Large intestine (tissue), 12 donors: ENCODE data around the gene TUBAL3. TPM values are rescaled to one million over a fixed set of nuclear protein-coding genes. Genes with fewer than 3 reads are reported as not detected.

Experiments used
- DNase-seq, 2 donors: peaks; one replicate each; pipeline versions ENCODE4 v3.0.0 to v3.0.0-alpha.2; 2013
- H3K27ac ChIP-seq: one replicate; pipeline ENCODE4 v1.5.1; 2013; ENCODE audit warnings: low read length
- H3K27me3 ChIP-seq: 2 replicates; pipeline ENCODE4 v1.6.1; 2013; ENCODE audit warnings: low read length; ENCODE audit not compliant: control insufficient read depth, insufficient read depth
- H3K36me3 ChIP-seq: 2 replicates; pipeline ENCODE4 v1.6.1; 2013; ENCODE audit warnings: low read length; ENCODE audit not compliant: control insufficient read depth, insufficient read depth
- H3K4me1 ChIP-seq: one replicate; pipeline ENCODE4 v1.6.1; 2013; ENCODE audit warnings: low read length; ENCODE audit not compliant: control insufficient read depth, insufficient read depth
- H3K4me3 ChIP-seq: one replicate; pipeline ENCODE4 v1.5.1; 2013; ENCODE audit warnings: low read length
- H3K9me3 ChIP-seq: one replicate; pipeline ENCODE4 v1.6.1; 2013; ENCODE audit warnings: mild to moderate bottlenecking, low read depth, low read length, moderate library complexity; ENCODE audit not compliant: control insufficient read depth
- WGBS: methylation state at CpG from one replicate; pipeline ENCODE4 v1.1.5; 2013; ENCODE audit warnings: low lambda C conversion rate; ENCODE audit not compliant: insufficient coverage; 5-methylcytosine and 5-hydroxymethylcytosine counted together
- long read RNA-seq, 11 donors: transcript quantifications; one replicate each; lab custom pipeline, GENCODE V29; 2026
- polyA plus RNA-seq: library from polyadenylated mRNA; unstranded; fragments of 120-200 nt; gene quantifications from one replicate; pipeline ENCODE4 v1.2.1, GENCODE V29; 2013

The TUBAL3 gene
- 33.9 TPM for polyA plus RNA-seq
- long read RNA-seq, donor 1, result 0 reads
- long read RNA-seq, donor 2, partial matches to known transcripts, result 5 of 5 reads
- long read RNA-seq, donor 2, other reads (novel, unspliced or antisense), result 0 of 5 reads
- long read RNA-seq, donor 3, result 0 reads
- long read RNA-seq, donor 4, result 0 reads
- long read RNA-seq, donor 5, result 0 reads
- long read RNA-seq, donor 6, result 0 reads
- long read RNA-seq, donor 7, result 0 reads
- long read RNA-seq, donor 8, partial matches to known transcripts, result 0 of 12 reads
- long read RNA-seq, donor 8, other reads (novel, unspliced or antisense), result 12 of 12 reads
- long read RNA-seq, donor 9, partial matches to known transcripts, result 0 of 6 reads
- long read RNA-seq, donor 9, other reads (novel, unspliced or antisense), result 6 of 6 reads
- long read RNA-seq, donor 10, result 0 reads
- long read RNA-seq, donor 11, result 0 reads

GRCh38 chr10:5404208-5405041, at the start of gene TUBAL3:
Gene TUBAL3 (minus strand): TSS chr10:5404828. CDS start chr10:5404792, 36 bp downstream.
- Histone ChIP-seq H3K27ac (peak within 1 kb of the TSS; percentile 77), H3K36me3 (peaks cover 4% of the 10 kb centered on the region), H3K27me3 (no peaks in the 10 kb centered on the region), H3K4me1 (peaks cover 5% of the 10 kb centered on the region), H3K4me3 (peak within 1 kb of the TSS; percentile 30), H3K9me3 (no peaks in the 10 kb centered on the region)
- peak; percentile 55 to 78 for DNase-seq
- WGBS, result 0% methylated on average over 2 of the region's 8 CpGs

- H3K27me3 ChIP-seq, result no peaks in the 10 kb centered on the region
- H3K9me3 ChIP-seq, result no peaks in the 10 kb centered on the region
- H3K27ac ChIP-seq, result no peak overlapping the region
- WGBS, result 94% methylated on average over 6 of the region's 13 CpGs
- no peak for DNase-seq
- H3K4me1 ChIP-seq, result peaks cover 7% of the 10 kb centered on the region
- no peak overlapping the region for H3K4me3 ChIP-seq
- peaks cover 52% of the 10 kb centered on the region for H3K36me3 ChIP-seq
Measured at GRCh38 chr10:5453749-5454489, 49.3 kb upstream of the TUBAL3 start.

GRCh38 chr10:5450605-5451384, 46.2 kb upstream of the TUBAL3 start:
- peaks cover 35% of the 10 kb centered on the region for H3K36me3 ChIP-seq
- peaks cover 9% of the 10 kb centered on the region for H3K4me1 ChIP-seq
- no peaks in the 10 kb centered on the region for H3K9me3 ChIP-seq
- peak overlapping the region; percentile 98 for H3K27ac ChIP-seq
- no peak for DNase-seq
- no peak overlapping the region for H3K4me3 ChIP-seq
- no CpG with 5 or more reads among the region's 4 CpGs for WGBS
- no peaks in the 10 kb centered on the region for H3K27me3 ChIP-seq

DNA sequence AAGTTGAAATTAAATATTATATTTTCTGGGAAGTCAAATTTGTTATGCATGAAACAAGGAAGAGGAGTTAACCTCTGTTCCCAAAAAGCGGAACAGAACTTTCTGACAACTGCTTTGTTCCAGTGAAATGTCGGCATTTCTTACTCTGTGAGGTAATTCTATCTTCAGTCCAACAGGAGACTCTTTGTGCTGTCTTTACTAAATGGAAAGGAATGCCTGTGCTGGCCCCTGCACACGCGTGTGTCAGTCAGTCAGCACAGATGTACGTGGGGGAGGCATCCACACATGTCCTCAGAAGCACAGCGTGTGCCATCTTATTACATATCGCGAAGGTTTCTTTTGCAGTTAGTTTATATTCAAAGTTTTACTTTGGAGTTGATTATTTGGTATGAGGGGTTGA, 45.2 kb upstream of the TUBAL3 start:
- Histone ChIP-seq H3K9me3 (no peaks in the 10 kb centered on the region), H3K4me1 (peaks cover 18% of the 10 kb centered on the region), H3K4me3 (peak overlapping the region; percentile 89), H3K36me3 (peaks cover 25% of the 10 kb centered on the region), H3K27ac (peak overlapping the region; percentile 98), H3K27me3 (no peaks in the 10 kb centered on the region)
- DNase-seq, result peak; percentile 64 to 75
- no CpG with 5 or more reads among the region's 8 CpGs for WGBS

- H3K36me3 ChIP-seq, result peaks cover 19% of the 10 kb centered on the region
Measured at GRCh38 chr10:5449227-5449626, 44.6 kb upstream of the TUBAL3 start.

DNA sequence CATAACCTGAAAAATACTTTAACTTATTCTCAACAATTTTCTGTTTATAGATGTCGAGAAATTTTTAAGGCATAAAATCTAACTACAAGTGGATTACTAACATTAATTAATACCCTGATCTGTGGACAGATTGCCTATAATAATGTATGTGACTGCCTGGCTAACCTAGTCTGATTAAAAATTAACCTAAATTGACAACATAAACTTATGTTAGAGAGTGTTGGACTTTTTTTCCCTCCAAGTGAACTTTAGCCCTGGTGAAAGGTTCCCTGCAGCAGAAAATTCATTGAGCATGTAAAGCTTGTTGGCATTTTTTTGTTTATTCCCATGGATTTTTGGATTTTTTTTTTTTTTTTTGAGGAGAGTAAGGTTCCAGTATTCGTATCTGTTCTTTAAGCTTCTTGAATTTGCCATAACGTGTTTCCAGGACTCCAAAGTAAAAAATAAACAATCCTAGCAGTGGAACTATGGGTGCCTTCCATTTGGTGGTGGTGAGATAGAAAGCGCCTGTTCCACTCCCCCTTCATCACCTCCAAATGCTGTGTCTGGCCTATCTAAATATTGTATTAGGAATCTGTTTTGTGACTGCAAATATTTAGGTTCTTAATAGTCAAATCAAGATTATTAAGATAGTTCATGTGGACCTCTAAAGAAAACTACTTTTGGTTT, 43.8 kb upstream of the TUBAL3 start:
- Histone ChIP-seq H3K36me3 (peaks cover 12% of the 10 kb centered on the region), H3K9me3 (no peaks in the 10 kb centered on the region), H3K4me1 (peaks cover 21% of the 10 kb centered on the region), H3K4me3 (peak overlapping the region; percentile 89), H3K27me3 (no peaks in the 10 kb centered on the region), H3K27ac (peak overlapping the region; percentile 98)
- peak; percentile 75 to 90 for DNase-seq
- no CpG with 5 or more reads among the region's 4 CpGs for WGBS

More at GRCh38 chr10:5449227-5449626, 44.6 kb upstream of the TUBAL3 start:
- H3K27ac ChIP-seq, result peak overlapping the region; percentile 98
- DNase-seq, result peak in 1 of 2 donors; percentile 40
- peak overlapping the region; percentile 89 for H3K4me3 ChIP-seq
- H3K4me1 ChIP-seq, result peaks cover 21% of the 10 kb centered on the region
- H3K27me3 ChIP-seq, result no peaks in the 10 kb centered on the region
- WGBS, result no CpG with 5 or more reads among the region's 2 CpGs
- no peaks in the 10 kb centered on the region for H3K9me3 ChIP-seq

DNA sequence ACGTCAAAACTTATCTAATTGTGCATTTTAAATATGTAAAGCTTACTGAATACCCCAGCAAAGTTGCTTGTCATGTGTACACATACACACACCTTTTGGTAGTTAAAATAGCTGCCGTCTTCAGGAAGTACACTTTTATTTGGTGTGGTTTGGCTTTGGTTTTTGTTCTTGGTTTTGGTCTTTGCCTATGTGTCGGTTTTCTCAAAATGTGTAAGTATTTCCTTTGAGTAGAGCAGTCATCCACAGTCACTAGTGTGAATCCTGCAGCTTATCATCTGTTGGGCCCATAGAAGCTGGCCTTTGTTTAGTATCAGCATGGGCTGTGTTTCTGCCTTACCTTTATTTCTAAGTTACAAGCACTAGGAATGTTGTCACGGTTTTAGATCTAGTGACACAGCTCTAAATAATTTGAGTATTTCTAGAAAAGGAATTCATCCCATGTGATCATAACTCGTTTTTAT, 43.0 kb upstream of the TUBAL3 start:
- no peaks in the 10 kb centered on the region for H3K27me3 ChIP-seq
- peak overlapping the region; percentile 89 for H3K4me3 ChIP-seq
- 13% methylated on average over 3 of the region's 5 CpGs for WGBS
- peaks cover 21% of the 10 kb centered on the region for H3K4me1 ChIP-seq
- H3K9me3 ChIP-seq, result no peaks in the 10 kb centered on the region
- peak in 1 of 2 donors; percentile 72 for DNase-seq
- peaks cover 5% of the 10 kb centered on the region for H3K36me3 ChIP-seq
- peak overlapping the region; percentile 98 for H3K27ac ChIP-seq

DNA sequence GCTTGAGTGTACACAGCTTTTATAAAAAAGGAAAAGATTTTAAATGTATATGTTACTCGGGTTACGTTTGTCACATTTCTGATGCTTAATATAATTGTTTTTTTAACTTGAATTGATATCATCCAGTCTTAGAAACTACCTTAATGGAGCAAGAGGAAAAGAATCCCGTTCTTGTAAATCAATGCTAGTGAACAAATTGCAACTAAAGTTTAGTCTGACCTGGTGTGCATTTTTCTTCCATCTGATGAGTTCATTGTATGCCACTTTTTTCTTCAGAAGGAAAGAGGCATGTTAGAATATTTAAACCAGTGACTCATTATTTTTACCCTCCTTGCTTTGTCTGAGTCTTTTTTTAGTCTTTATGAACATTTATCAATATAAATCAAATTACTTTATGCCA, 42.4 kb upstream of the TUBAL3 start:
- Histone ChIP-seq H3K9me3 (no peaks in the 10 kb centered on the region), H3K27ac (peak overlapping the region; percentile 98), H3K4me3 (peak overlapping the region; percentile 89), H3K27me3 (no peaks in the 10 kb centered on the region), H3K36me3 (no peaks in the 10 kb centered on the region), H3K4me1 (peaks cover 21% of the 10 kb centered on the region)
- WGBS, result 0% methylated on average over 2 of the region's 3 CpGs
- peak in 1 of 2 donors; percentile 24 for DNase-seq

DNA sequence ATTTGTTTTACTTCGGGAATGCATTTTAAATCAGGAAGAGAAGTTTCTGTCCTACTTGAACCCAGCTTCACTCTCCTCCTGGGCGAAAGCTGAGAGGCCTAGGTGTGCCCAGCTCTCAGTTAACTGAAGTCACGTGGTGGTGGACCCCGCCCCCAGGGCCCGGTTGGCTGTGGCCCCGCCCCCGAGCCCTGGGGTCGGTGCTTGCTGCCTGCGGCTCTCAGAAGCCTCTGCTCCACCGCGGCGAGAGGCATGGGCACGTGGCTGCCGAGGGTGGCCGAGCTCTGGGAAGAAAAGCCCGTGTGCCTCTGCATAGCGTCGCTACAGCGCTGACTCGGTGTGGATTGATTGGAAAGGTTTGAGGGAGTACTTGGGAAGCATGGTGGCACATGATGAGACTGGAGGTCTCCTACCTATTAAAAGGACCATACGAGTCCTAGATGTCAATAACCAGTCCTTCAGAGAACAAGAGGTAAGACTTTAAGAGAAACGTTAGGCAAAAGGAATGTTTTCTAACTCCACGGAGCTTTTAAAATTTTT, 41.8 kb upstream of the TUBAL3 start:
- DNase-seq, result peak; percentile 97 to 98
- no peaks in the 10 kb centered on the region for H3K9me3 ChIP-seq
- 0% methylated on average over 1 of the region's 23 CpGs for WGBS
- H3K4me1 ChIP-seq, result peaks cover 17% of the 10 kb centered on the region
- H3K4me3 ChIP-seq, result peak overlapping the region; percentile 89
- H3K27ac ChIP-seq, result peak overlapping the region; percentile 98
- H3K36me3 ChIP-seq, result no peaks in the 10 kb centered on the region
- H3K27me3 ChIP-seq, result no peaks in the 10 kb centered on the region
